Gastroesophageal sphincter (tissue), 3 donors: ENCODE measurements around the gene KLC1.

ENCODE experiments used
- EP300 ChIP-seq: sonication (generic); formaldehyde crosslinking; IDR thresholded peaks from one replicate; pipeline ENCODE4 v1.6.1; 2017; ENCODE audit warnings: antibody characterized with exemption, mild to moderate bottlenecking
- TF ChIP-seq, protein P1 (sequence below), 4 experiments: fragments of 200-600 bp in 2 of 4; fragments of 450-650 bp in 2 of 4; sonication (generic) in 1 of 4; IDR thresholded peaks; one replicate each; pipeline ENCODE4 v1.5.1; 2017 to 2019; ENCODE audit warnings: antibody characterized with exemption in 4 of 4, mild to moderate bottlenecking in 2 of 4, moderate library complexity in 2 of 4

DNA sequence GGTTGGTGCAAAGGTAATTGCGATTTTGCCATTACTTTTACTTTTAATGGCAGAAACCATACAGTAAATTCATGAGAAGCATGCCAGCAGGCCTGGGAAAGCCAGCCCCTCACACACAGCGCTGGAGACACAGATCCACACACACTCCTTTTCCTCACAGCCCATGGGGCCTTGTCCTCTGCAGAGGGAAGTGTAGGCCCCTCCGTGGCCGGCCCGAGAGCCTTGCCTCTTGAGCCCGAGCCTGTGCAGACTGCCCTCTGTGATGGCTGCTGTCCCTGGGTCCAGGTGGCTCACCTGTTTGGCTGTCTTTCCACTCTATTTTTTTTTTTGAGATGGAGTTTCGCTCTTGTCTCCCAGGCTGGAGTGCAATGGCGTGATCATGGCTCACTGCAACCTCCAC lies 46.9 kb downstream of the KLC1 start:
- TF ChIP-seq, protein P1, sequence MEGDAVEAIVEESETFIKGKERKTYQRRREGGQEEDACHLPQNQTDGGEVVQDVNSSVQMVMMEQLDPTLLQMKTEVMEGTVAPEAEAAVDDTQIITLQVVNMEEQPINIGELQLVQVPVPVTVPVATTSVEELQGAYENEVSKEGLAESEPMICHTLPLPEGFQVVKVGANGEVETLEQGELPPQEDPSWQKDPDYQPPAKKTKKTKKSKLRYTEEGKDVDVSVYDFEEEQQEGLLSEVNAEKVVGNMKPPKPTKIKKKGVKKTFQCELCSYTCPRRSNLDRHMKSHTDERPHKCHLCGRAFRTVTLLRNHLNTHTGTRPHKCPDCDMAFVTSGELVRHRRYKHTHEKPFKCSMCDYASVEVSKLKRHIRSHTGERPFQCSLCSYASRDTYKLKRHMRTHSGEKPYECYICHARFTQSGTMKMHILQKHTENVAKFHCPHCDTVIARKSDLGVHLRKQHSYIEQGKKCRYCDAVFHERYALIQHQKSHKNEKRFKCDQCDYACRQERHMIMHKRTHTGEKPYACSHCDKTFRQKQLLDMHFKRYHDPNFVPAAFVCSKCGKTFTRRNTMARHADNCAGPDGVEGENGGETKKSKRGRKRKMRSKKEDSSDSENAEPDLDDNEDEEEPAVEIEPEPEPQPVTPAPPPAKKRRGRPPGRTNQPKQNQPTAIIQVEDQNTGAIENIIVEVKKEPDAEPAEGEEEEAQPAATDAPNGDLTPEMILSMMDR (IDR thresholded peaks at IDR 0.05): no peak
- TF ChIP-seq EP300: no peak
